Thymus (tissue), 11 donors: Measurements from ENCODE around the gene NCKAP5L. TPM values are rescaled to one million over a fixed set of nuclear protein-coding genes. Genes with fewer than 3 reads are reported as not detected.
A peak's percentile ranks its signal among the peaks of the same experiment; 100 is the strongest.

Experiments used
- DNase-seq, 9 donors: peaks; one replicate each; pipeline ENCODE4 v3.0.0-alpha.2; 2013; ENCODE audit warnings: low spot score in 9 of 9, low read depth in 6 of 9, missing footprints in 1 of 9
- H3K27ac ChIP-seq, 2 donors: one replicate each; pipeline ENCODE4 v1.5.1; 2013; ENCODE audit warnings: control low read depth in 1 of 2, low read depth in 1 of 2, low read length in 1 of 2, mild to moderate bottlenecking in 1 of 2, moderate library complexity in 1 of 2
- H3K27me3 ChIP-seq, 2 donors: one replicate each; pipeline ENCODE4 v1.5.1; 2013; ENCODE audit warnings: low read length in 1 of 2; ENCODE audit not compliant: control insufficient read depth in 2 of 2, insufficient read depth in 1 of 2
- H3K36me3 ChIP-seq, 2 donors: one replicate each; pipeline ENCODE4 v1.5.1; 2013; ENCODE audit warnings: low read length in 1 of 2, mild to moderate bottlenecking in 1 of 2, moderate library complexity in 1 of 2; ENCODE audit not compliant: control insufficient read depth in 2 of 2, insufficient read depth in 2 of 2
- H3K4me1 ChIP-seq, 2 donors: one replicate each; pipeline ENCODE4 v1.5.1; 2013; ENCODE audit warnings: low read length in 2 of 2; ENCODE audit not compliant: control insufficient read depth in 2 of 2, insufficient read depth in 2 of 2
- H3K4me3 ChIP-seq, 2 donors: one replicate each; pipeline ENCODE4 v1.5.1; 2013; ENCODE audit warnings: low read length in 2 of 2, control low read depth in 1 of 2, mild to moderate bottlenecking in 1 of 2
- H3K9me3 ChIP-seq, 2 donors: one replicate each; pipeline ENCODE4 v1.5.1; 2013; ENCODE audit warnings: low read length in 1 of 2, mild to moderate bottlenecking in 1 of 2; ENCODE audit not compliant: control insufficient read depth in 2 of 2, insufficient read depth in 1 of 2
- WGBS: extraction: QIAGEN DNeasy Blood & Tissue Kit; methylation state at CpG from one replicate; pipeline ENCODE4 v1.1.7; 2013; 5-methylcytosine and 5-hydroxymethylcytosine counted together
- polyA plus RNA-seq: library from polyadenylated mRNA; stranded (reverse); fragments of 200-250 nt; gene quantifications from one replicate; pipeline ENCODE4 v1.2.3, GENCODE V29; 2013
- total RNA-seq: library from RNA; stranded (reverse); fragments of 120-200 nt; gene quantifications from one replicate; pipeline ENCODE4 v1.2.4, GENCODE V29; 2013
- donor health status: healthy.

Gene NCKAP5L
- total and polyA plus RNA-seq, 2 donors, result 5.6 to 17.5 TPM

DNA sequence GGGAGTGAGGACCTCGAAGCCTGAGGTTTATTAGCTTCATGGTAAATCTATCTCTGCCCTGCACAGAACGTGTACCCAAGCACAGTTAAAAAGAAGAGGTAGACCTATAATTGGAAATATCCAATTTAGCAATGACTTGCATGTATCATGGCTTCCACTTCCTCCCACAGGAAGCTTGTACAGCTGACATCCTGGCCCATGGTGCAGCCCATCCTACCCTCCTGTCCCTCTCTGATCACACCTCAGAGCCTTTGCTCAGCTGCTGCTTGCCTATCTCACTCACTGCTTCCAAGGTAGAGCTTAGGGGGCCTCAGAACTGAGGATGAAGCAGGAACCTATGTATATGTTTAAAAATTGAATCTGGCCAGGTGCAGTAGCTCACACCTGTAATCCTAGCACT is 18.9 kb upstream of the NCKAP5L start:
- Histone ChIP-seq H3K36me3 (no peaks in the 10 kb centered on the region), H3K27me3 (peaks cover 0 to 7% of the 10 kb centered on the region in 2 donors), H3K4me1 (peaks cover 7 to 10% of the 10 kb centered on the region in 2 donors), H3K9me3 (no peaks in the 10 kb centered on the region), H3K27ac (no peak overlapping the region), H3K4me3 (no peak overlapping the region)
- DNase-seq, result no peak
- 52% methylated on average over 2 of the region's 2 CpGs for WGBS

DNA sequence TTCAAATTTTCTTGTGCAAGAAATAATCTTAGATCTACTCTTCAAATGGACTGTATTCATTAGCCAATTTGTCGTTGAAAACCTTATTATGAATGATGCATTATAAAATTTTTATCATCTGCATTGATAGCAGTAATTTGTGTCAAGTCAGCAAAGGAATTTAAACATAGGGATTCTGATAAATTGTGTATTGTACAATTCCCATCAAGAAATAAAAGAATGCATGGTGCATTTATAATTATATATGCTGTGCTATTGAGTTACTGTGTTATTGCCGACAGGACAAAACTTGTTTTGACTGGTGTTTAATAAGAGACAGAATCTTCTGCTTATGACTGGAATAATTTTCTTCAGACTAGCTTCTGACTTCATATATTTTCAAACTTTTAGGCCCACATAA is 17.8 kb upstream of the NCKAP5L start:
- 94% methylated on average over 2 of the region's 2 CpGs for WGBS
- no peak for DNase-seq
- peaks cover 7 to 15% of the 10 kb centered on the region in 2 donors for H3K4me1 ChIP-seq
- H3K27me3 ChIP-seq, result peaks cover 0 to 7% of the 10 kb centered on the region in 2 donors
- no peaks in the 10 kb centered on the region for H3K9me3 ChIP-seq
- H3K4me3 ChIP-seq, result no peak overlapping the region
- H3K27ac ChIP-seq, result no peak overlapping the region
- no peaks in the 10 kb centered on the region for H3K36me3 ChIP-seq

DNA sequence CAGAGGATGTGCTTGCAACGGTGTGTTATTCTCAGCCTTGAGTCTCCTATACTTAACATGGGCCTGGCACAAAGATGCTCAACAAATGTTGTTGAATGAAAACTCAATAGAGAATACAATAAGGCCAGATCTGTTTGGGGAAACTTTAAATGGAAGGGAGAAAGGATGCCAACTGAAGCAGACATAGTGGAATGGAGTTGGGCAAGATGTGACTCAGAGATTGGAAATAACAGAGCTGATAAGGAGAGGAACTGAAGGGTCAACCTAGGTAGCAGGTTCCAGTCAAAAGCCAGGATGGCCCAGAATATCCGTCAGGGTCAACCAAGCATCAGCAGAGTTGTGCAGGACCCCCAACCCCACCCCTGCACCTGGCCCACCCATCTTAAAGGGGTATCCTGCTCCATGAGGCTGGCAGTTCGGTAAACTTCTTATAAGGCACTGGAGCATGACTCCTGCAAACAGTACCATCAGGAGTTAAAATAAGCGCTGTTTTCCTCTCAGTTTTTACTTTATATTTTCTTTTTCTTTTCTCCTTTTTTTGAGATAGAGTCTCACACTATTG is 15.7 kb upstream of the NCKAP5L start:
- Histone ChIP-seq H3K27me3 (peaks cover 0 to 5% of the 10 kb centered on the region in 2 donors), H3K27ac (no peak overlapping the region), H3K36me3 (no peaks in the 10 kb centered on the region), H3K4me1 (peaks cover 7 to 15% of the 10 kb centered on the region in 2 donors), H3K4me3 (no peak overlapping the region), H3K9me3 (no peaks in the 10 kb centered on the region)
- no peak for DNase-seq
- WGBS, result over 99% methylated on average over 4 of the region's 4 CpGs

DNA sequence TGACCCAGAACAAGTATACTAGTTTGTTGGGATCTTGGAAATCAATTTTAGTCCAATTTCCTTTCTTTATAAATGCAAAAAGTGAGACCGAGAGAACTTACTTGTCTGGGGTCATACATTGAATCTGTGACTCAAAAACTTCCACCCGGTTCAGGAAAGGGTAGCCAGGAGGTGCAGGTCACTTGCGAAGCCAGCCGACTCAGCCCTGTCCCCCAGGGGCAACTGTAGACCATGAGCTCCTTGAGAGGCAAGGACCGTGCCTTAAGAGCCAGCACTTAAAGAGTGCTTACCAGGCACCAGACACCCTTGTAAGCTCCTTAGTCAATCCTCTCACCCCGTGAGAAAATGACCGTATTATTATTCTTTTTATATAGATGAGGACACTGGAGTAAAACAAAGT is 15.2 kb upstream of the NCKAP5L start:
- H3K9me3 ChIP-seq, result no peaks in the 10 kb centered on the region
- 95% methylated on average over 7 of the region's 7 CpGs for WGBS
- H3K4me1 ChIP-seq, result peaks cover 7 to 15% of the 10 kb centered on the region in 2 donors
- peaks cover 0 to 2% of the 10 kb centered on the region in 2 donors for H3K36me3 ChIP-seq
- DNase-seq, result no peak
- peaks cover 0 to 4% of the 10 kb centered on the region in 2 donors for H3K27me3 ChIP-seq
- H3K4me3 ChIP-seq, result peak overlapping the region; percentile 72 to 92
- peak overlapping the region; percentile 84 to 86 for H3K27ac ChIP-seq

GRCh38 chr12:49842519-49843352 is 14.5 kb upstream of the NCKAP5L start, which contains the start of gene BCDIN3D:
Gene BCDIN3D, minus strand, starts transcription at chr12:49843106. Its CDS starts 19 bp downstream, at chr12:49843087.
- peak within 1 kb of the TSS; percentile 72 to 92 for H3K4me3 ChIP-seq
- WGBS, result under 1% methylated on average over 55 of the region's 55 CpGs

DNA sequence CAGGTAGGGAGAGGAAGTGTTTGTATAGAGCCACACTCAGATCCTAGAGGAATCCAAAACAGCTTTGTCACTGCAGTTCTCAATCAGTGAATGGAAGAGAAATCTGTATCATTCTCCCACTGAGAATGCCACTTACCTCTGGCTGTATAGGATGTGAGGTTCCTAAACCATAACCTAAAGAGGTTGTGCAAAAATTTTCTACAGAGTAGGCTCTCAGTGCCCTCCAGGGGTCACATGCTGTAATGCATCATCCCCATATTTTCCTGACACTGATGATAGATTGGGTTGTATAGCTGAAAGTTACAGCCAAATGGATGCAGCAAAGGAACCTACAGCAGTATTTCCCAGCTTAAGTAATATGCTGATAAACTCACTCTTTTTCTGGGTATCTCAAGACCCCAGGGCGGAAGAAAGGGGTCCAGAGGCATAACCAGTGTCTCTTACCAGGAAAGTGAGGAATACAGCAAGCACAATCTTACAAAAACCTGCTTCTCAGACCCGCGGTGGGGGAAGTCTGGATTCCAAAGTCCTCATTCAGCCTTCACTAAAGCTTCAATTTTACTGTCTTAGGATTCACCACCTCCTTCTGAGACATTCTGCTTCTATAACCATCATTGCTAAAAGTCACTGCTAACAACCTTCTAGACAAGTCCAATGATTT is 10.9 kb upstream of the NCKAP5L start:
- Histone ChIP-seq H3K27me3 (no peaks in the 10 kb centered on the region), H3K36me3 (peaks cover 0 to 3% of the 10 kb centered on the region in 2 donors), H3K9me3 (no peaks in the 10 kb centered on the region), H3K4me1 (peaks cover 7 to 12% of the 10 kb centered on the region in 2 donors), H3K27ac (no peak overlapping the region), H3K4me3 (no peak overlapping the region)
- DNase-seq, result peak in 4 of 9 donors; percentile 45 to 70 (median 54)
- WGBS, result 87% methylated on average over 3 of the region's 3 CpGs

More at GRCh38 chr12:49842519-49843352, 14.5 kb upstream of the NCKAP5L start, which contains the start of gene BCDIN3D:
- Histone ChIP-seq H3K27me3 (no peaks in the 10 kb centered on the region), H3K36me3 (peaks cover 0 to 3% of the 10 kb centered on the region in 2 donors), H3K4me1 (peaks cover 7 to 15% of the 10 kb centered on the region in 2 donors), H3K27ac (peak within 1 kb of the TSS; percentile 86 to 87), H3K9me3 (no peaks in the 10 kb centered on the region)
- peak; percentile 65 to 93 (median 79) for DNase-seq

DNA sequence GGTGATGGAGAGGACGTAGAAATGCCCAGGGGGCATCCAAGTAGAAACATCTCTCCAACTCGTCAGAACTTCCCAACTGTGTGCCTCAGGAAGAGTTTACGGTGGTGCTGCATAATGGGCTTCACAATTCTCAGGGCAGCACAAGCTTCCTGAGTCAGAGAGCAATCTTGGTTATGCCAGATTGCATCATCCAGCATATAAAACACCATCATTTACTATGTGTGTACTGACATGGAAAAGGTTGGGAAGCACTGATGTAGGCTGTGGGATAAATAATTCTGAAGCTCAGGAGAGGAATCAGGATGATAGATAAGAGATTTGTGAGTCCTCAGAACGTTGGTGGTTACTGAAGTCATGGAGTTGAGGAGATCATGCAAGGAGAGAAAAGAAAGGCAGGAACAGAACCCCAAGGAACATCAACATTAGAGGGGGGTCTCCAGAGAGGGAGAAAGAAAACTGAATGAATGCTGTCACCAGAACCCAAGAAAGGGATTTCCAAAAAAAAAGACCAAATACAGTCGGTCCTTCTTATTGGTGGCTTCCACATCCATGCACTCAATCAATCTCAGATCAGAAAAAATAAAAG is 4.7 kb upstream of the NCKAP5L start:
- no peaks in the 10 kb centered on the region for H3K27me3 ChIP-seq
- H3K4me1 ChIP-seq, result peaks cover 7 to 10% of the 10 kb centered on the region in 2 donors
- H3K4me3 ChIP-seq, result no peak overlapping the region
- no peaks in the 10 kb centered on the region for H3K9me3 ChIP-seq
- DNase-seq, result no peak
- WGBS, result 94% methylated on average over 5 of the region's 5 CpGs
- no peak overlapping the region for H3K27ac ChIP-seq
- H3K36me3 ChIP-seq, result no peaks in the 10 kb centered on the region

DNA sequence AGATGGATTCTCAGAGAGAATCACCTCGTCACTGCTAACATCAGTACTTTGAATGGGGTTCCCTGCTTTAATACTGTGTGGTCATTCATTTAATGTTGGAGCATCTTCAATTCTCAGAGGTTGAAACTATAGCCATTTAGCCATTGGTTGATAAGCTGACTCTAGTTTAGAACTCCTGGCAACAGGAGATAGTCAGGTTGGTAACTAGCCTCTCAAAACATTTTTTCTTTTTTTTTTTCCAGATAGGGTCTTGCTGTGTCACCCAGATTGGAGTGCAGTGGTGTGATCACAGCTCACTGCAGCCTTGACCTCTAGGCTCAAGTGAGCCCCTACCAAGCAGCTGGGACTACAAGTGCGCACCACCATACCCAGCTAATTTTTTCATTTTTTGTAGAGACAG is 3.5 kb upstream of the NCKAP5L start:
- Histone ChIP-seq H3K4me3 (no peak overlapping the region), H3K9me3 (no peaks in the 10 kb centered on the region), H3K36me3 (no peaks in the 10 kb centered on the region), H3K27ac (no peak overlapping the region), H3K4me1 (peaks cover 12 to 20% of the 10 kb centered on the region in 2 donors), H3K27me3 (no peaks in the 10 kb centered on the region)
- no peak for DNase-seq
- 97% methylated on average over 2 of the region's 2 CpGs for WGBS
